Gastrocnemius medialis (tissue), 4 donors: ENCODE measurements around the gene NRM. TPM values are rescaled to one million over a fixed set of nuclear protein-coding genes. Genes with fewer than 3 reads are reported as not detected.
A peak's percentile ranks its signal among the peaks of the same experiment; 100 is the strongest.

ENCODE experiments used
- ATAC-seq, 2 donors: fragments of 150-250 bp; one replicate each; pipeline ENCODE4 v1.9.1; 2016
- DNase-seq, 2 donors: peaks; one replicate each; pipeline ENCODE4 v3.0.0-alpha.2; 2019
- H3K27ac ChIP-seq, 4 donors: fragments of 200-600 bp; sonication (generic); 1 replicate in 1 of 4; 2 replicates in 3 of 4; pipeline ENCODE4 v1.5.1; 2016 to 2018; ENCODE audit warnings: mild to moderate bottlenecking in 2 of 4, moderate library complexity in 1 of 4
- H3K27me3 ChIP-seq, 3 donors: fragments of 200-600 bp; sonication (generic) in 2 of 3; 1 replicate in 1 of 3; 2 replicates in 2 of 3; pipeline versions ENCODE4 v1.5.1 to v1.6.0; 2016 to 2019; ENCODE audit warnings: mild to moderate bottlenecking in 1 of 3, moderate library complexity in 1 of 3
- H3K36me3 ChIP-seq, 2 donors: fragments of 200-600 bp; sonication (generic) in 1 of 2; one replicate each; pipeline ENCODE4 v1.5.1; 2017 to 2018
- H3K4me1 ChIP-seq, 2 donors: fragments of 200-600 bp; sonication (generic) in 1 of 2; one replicate each; pipeline ENCODE4 v1.5.1; 2016 to 2017; ENCODE audit warnings: mild to moderate bottlenecking in 2 of 2
- H3K4me3 ChIP-seq, 4 donors: fragments of 200-600 bp; sonication (generic) in 3 of 4; 1 replicate in 1 of 4; 2 replicates in 3 of 4; pipeline ENCODE4 v1.5.1; 2016 to 2019; ENCODE audit warnings: mild to moderate bottlenecking in 2 of 4
- H3K9me3 ChIP-seq, 3 donors: fragments of 200-600 bp; sonication (generic) in 2 of 3; 1 replicate in 1 of 3; 2 replicates in 2 of 3; pipeline ENCODE4 v1.5.1; 2016 to 2019
- CTCF ChIP-seq, 5 experiments: fragments of 450-650 bp in 3 of 5; fragments of 200-600 bp in 2 of 5; sonication (generic) in 2 of 5; IDR thresholded peaks in 4 of 5; conservative IDR thresholded peaks in 1 of 5; 1 replicate in 4 of 5; 2 replicates in 1 of 5; pipeline ENCODE4 v1.5.1; 2016 to 2019; ENCODE audit warnings: antibody characterized with exemption in 5 of 5, mild to moderate bottlenecking in 3 of 5, moderate library complexity in 3 of 5
- POLR2A ChIP-seq, 2 donors: fragments of 450-650 bp; IDR thresholded peaks; one replicate each; pipeline ENCODE4 v1.6.1; 2017; ENCODE audit warnings: antibody characterized with exemption in 2 of 2, mild to moderate bottlenecking in 2 of 2, moderate library complexity in 2 of 2
- in situ Hi-C, 4 donors: fragments of 200-750 bp; cut with MboI; loops; one replicate each; pipeline versions ENCODE4 v1.15.0 to v1.8.0; 2017; ENCODE audit warnings: low sequenced_read_pairs in 4 of 4
- intact Hi-C: fragments of 100-400 bp; cut with DNase I; formaldehyde crosslinking; loops from one replicate; pipeline ENCODE4 v1.15.1; 2023; ENCODE audit warnings: low total_unique reads
- total RNA-seq, 4 donors: library from RNA; depleted of rRNA; stranded (reverse); fragments of >200 nt; gene quantifications; one replicate each; pipeline versions ENCODE4 v1.1.0 to v1.2.3, GENCODE V29; 2016

NRM gene
- total RNA-seq, 4 donors from 2014 or later, result 0.32 to 2.0 (median 1.4) TPM

- in situ Hi-C loops, result loop anchor here in 3 of 4 donors (5.0 to 10.0 kb wide), 2 partner anchors 40 to 142 kb away; partner anchors contain the start of gene TUBB (in 3 of the 3)
- intact Hi-C loops, result no loop called here
- Histone ChIP-seq H3K36me3 (peaks cover 0 to 19% of the 10 kb centered on the region in 2 donors), H3K27me3 (peaks cover 0 to 2% (median 0%) of the 10 kb centered on the region in 3 donors), H3K4me1 (peaks cover 23 to 24% of the 10 kb centered on the region in 2 donors), H3K4me3 (peak overlapping the region; percentile 67 to 97 (median 96)), H3K27ac (peak overlapping the region; percentile 93 to 99 (median 97)), H3K9me3 (no peaks in the 10 kb centered on the region)
- DNase-seq (peak; percentile 52 to 76), ATAC-seq (peak; percentile 4 to 5)
- peak in 1 of 2 donors; percentile 20 for TF ChIP-seq POLR2A (IDR thresholded peaks at IDR 0.05)
- no peak for TF ChIP-seq CTCF (IDR thresholded peaks at IDR 0.05 in 4 of 5, conservative IDR thresholded peaks at IDR 0.05 in 1 of 5)
Observed at GRCh38 chr6:30682143-30683117, 8.4 kb downstream of the NRM start.

- Histone ChIP-seq H3K4me3 (peak overlapping the region in 2 of 4 donors; percentile 67 to 96), H3K27ac (peak overlapping the region; percentile 93 to 99 (median 97)), H3K27me3 (peaks cover 0 to 2% (median 0%) of the 10 kb centered on the region in 3 donors), H3K9me3 (no peaks in the 10 kb centered on the region), H3K4me1 (peaks cover 23 to 24% of the 10 kb centered on the region in 2 donors), H3K36me3 (peaks cover 0 to 25% of the 10 kb centered on the region in 2 donors)
- in situ Hi-C loops, result loop anchor here in 3 of 4 donors (5.0 to 10.0 kb wide), 2 partner anchors 41 to 143 kb away; partner anchors contain the start of gene TUBB (in 3 of the 3)
- ATAC-seq (no peak), DNase-seq (no peak)
- no peak for TF ChIP-seq CTCF (IDR thresholded peaks at IDR 0.05 in 4 of 5, conservative IDR thresholded peaks at IDR 0.05 in 1 of 5)
- no peak for TF ChIP-seq POLR2A (IDR thresholded peaks at IDR 0.05)
- intact Hi-C loops, result no loop called here
Observed at GRCh38 chr6:30681766-30682142, 9.0 kb downstream of the NRM start.

GRCh38 chr6:30679765-30680535 is 10.8 kb downstream of the NRM start:
- Histone ChIP-seq H3K4me3 (peak overlapping the region in 1 of 4 donors; percentile 7), H3K4me1 (peaks cover 15 to 18% of the 10 kb centered on the region in 2 donors), H3K36me3 (peaks cover 0 to 28% of the 10 kb centered on the region in 2 donors), H3K27ac (peak overlapping the region in 3 of 4 donors; percentile 25 to 51 (median 32)), H3K9me3 (no peaks in the 10 kb centered on the region), H3K27me3 (no peaks in the 10 kb centered on the region)
- TF ChIP-seq POLR2A (IDR thresholded peaks at IDR 0.05), result no peak
- TF ChIP-seq CTCF (IDR thresholded peaks at IDR 0.05 in 4 of 5, conservative IDR thresholded peaks at IDR 0.05 in 1 of 5), result no peak
- intact Hi-C loops, result loop anchor here (1.0 to 5.0 kb wide), 2 partner anchors 42 to 407 kb away; no protein-coding TSS in a partner anchor
- ATAC-seq, result no peak
- no peak for DNase-seq
- in situ Hi-C loops, result loop anchor here (5.0 to 10.0 kb wide), 2 partner anchors 42 to 145 kb away; partner anchors contain the start of gene TUBB (in 4 of the 4)
